KOPT-K1 (cell line): ENCODE results near the gene ORC2.
"Not testable (repeated sequence)": the region's sequence is repeated elsewhere in the genome, so short reads cannot be mapped to it uniquely, and the experiment has no call there.

Experiments
- H3K27ac ChIP-seq: fragments of 200-600 bp; sonication (generic); 2 replicates; pipeline ENCODE4 v1.5.1; 2016; ENCODE audit warnings: antibody characterized with exemption, mild to moderate bottlenecking, low read depth, low read length; ENCODE audit not compliant: poor library complexity, severe bottlenecking
- H3K36me3 ChIP-seq: fragments of 200-600 bp; sonication (generic); 2 replicates; pipeline ENCODE4 v1.5.1; 2017; ENCODE audit warnings: antibody characterized with exemption, mild to moderate bottlenecking, low read length, moderate library complexity; ENCODE audit not compliant: insufficient read depth
- H3K9me3 ChIP-seq: fragments of 200-600 bp; sonication (generic); 2 replicates; pipeline ENCODE4 v1.5.1; 2017; ENCODE audit warnings: antibody characterized with exemption, low read length, mild to moderate bottlenecking; ENCODE audit not compliant: insufficient read depth, poor library complexity, severe bottlenecking

The ORC2 gene

DNA sequence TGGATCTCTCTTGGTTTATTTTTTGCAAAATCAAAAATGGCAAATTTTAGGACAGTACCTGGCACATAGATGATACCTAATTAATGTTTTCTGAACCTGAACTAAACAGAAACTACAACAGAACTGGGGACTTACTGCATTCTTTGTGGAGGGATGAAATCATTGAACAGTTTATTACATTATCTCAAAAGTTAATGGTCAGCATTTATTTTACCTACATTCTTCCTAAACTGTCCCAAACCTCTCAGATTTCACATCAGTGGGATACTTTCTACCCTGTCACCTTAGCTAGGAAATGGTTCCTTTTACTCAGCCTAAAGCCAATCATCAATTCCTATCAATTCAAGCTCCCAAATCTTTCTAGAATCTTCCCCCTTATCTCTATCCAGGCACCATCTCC is 64.0 kb downstream of the ORC2 start:
- Histone ChIP-seq H3K9me3 (no peaks in the 10 kb centered on the region), H3K27ac (no peak overlapping the region), H3K36me3 (peaks cover 96% of the 10 kb centered on the region)

DNA sequence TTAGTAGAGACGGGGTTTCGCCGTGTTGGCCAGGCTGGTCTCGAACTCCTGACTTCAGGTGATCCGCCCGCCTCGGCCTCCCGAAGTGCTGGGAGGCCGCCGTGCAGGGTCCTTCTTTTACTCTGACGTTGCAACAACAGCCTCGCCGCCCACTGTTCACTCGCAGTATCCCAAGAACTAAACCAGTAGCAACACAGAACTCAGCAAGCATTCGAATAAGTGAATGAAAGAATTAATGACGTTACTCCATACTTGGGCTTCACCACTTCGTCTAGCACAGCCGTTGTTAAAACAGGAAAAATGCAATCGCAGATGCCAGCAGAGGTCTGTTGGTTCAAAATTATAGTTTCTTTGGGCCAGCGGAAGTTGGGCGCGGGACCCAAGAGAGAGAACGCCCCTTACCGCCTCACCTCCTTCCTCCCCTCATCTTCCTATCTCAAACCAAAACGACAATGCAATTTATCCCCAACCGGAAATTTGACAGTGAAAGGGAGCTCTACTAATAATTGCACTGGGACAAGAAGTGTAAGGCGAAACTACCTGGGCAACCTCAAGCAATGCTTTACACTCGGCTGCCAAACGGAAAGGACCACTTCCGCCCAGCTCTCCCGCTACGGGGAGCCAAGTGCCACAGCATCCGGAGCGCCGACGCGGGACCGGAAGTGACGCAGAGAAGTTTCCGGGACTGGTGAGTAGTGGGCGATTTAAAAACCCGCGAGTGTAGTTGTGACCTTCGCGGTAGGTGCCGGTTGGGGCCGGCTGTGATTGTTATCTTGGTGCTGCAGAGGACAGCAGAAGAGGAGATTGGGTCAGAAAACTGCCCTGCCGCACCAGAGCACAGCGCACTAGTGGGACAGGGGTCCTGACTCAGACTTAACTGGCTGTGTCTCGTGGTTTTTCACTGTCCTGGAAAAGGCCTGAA is 74.5 kb downstream of the ORC2 start, which contains the start of the genes NIF3L1 and PPIL3:
Gene NIF3L1 (plus strand): TSS at position 668 of the 922 bp plus-strand sequence. CDS start 2,573 bp downstream, outside the sequence.
Gene PPIL3 (minus strand): TSS at position 374 of the 922 bp plus-strand sequence. CDS start 1,462 bp downstream, outside the sequence.
- peaks cover 47% of the 10 kb centered on the region for H3K36me3 ChIP-seq
- no peaks in the 10 kb centered on the region for H3K9me3 ChIP-seq
- peak within 1 kb of the TSS; percentile 95 for H3K27ac ChIP-seq

GRCh38 chr2:200881715-200882249 is 81.7 kb downstream of the ORC2 start:
- peaks cover 90% of the 10 kb centered on the region for H3K36me3 ChIP-seq
- H3K9me3 ChIP-seq, H3K27ac ChIP-seq: not testable (repeated sequence)

GRCh38 chr2:200878289-200878880 is 85.1 kb downstream of the ORC2 start:
- Histone ChIP-seq H3K27ac (no peak overlapping the region), H3K36me3 (peaks cover 99% of the 10 kb centered on the region), H3K9me3 (no peaks in the 10 kb centered on the region)

- H3K36me3 ChIP-seq, result peaks cover 100% of the 10 kb centered on the region
These were observed 86.0 kb downstream of the ORC2 start for GRCh38 chr2:200877443-200877842.

DNA sequence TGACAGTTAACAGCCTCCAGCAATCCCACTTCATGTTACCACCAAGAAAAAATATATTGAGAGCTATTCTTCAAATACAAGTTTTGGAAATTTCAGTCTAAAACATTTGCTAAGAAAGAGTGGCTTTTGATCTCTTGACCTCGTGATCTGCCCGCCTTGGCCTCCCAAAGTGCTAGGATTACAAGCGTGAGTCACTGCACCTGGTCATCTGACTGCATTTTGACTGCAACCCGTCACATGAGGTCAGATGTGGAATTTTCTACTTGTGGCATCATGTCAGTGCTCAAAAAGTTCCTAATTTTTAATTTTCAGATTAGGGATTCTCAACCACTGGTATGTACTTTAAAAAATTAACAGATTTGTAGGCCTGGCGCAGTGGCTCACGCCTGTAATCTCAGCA is 89.9 kb downstream of the ORC2 start:
- Histone ChIP-seq H3K9me3 (no peaks in the 10 kb centered on the region), H3K27ac (no peak overlapping the region), H3K36me3 (peaks cover 84% of the 10 kb centered on the region)

More at GRCh38 chr2:200877443-200877842, 86.0 kb downstream of the ORC2 start:
- Histone ChIP-seq H3K9me3 (no peaks in the 10 kb centered on the region), H3K27ac (no peak overlapping the region)

GRCh38 chr2:200871151-200871550 is 92.3 kb downstream of the ORC2 start:
- Histone ChIP-seq H3K36me3 (peaks cover 59% of the 10 kb centered on the region), H3K9me3 (no peaks in the 10 kb centered on the region), H3K27ac (no peak overlapping the region)

DNA sequence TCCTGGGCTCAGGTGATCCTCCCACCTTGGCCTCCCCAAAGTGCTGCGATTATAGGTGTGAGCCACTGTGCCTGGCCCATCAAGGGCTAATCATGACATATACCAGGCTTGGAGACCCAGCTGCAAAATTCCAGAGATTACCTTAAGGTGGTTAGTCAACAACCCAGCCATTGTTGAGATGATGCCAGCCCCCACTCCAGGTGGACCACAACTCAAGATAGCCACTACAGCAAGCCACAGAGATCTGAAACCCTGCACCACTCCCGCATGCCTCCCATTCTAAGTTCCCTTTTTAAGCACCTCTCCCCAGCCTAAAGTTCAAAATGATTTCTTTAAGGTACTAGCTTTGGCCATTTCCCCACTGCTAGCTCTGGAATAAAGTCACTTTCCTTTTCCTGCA is 94.4 kb downstream of the ORC2 start:
- Histone ChIP-seq H3K27ac (no peak overlapping the region), H3K9me3 (no peaks in the 10 kb centered on the region), H3K36me3 (peaks cover 38% of the 10 kb centered on the region)

DNA sequence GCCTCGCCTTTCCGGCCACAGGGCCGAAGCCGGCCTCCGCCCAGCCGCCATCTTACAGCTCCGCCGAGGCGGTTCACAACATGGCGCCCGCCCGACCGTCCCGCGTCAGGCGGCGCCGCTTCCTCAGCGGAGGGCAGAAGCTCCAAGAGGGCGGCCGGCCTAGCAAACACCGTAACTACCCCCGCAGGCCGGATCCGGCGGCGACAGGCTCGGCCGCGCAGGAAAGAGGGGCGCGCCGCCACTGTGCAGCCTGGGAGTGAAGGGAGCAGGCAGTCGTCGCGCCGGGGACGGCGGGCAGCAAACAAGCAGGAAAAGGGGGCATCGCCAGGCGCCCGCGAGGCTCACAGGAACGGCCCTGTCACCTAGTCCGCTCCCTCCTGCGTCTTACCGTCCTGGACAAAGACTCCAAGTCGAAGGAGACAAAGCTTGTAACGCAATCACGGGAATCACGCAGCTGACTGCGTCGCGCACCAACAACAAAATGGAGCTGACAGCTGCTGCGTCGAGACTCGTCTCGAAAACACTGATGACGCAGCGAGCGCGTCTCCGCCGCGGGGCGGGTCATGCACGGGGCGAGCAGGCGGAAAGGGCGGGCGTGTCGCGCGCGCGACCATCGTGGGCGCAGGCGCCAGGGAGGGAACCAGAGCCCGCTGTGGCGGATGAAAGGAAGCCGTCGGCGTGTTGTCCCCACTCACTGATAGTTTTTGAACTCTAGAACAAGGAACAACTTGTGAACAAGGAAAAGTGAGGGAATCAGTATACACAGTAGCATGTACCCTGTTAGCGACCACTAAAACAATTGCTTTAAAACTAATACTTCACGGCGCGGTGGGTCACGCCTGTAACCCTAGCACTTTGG is 99.1 kb downstream of the ORC2 start, which contains the start of gene CLK1:
Gene CLK1 (minus strand): TSS at position 483 of the 859 bp plus-strand sequence. CDS start 2,796 bp downstream, outside the sequence.
- Histone ChIP-seq H3K36me3 (peaks cover 32% of the 10 kb centered on the region), H3K9me3 (no peaks in the 10 kb centered on the region), H3K27ac (peak within 1 kb of the TSS; percentile 94)

GRCh38 chr2:200863782-200864175 is 99.7 kb downstream of the ORC2 start:
- Histone ChIP-seq H3K36me3 (peaks cover 39% of the 10 kb centered on the region), H3K27ac (peak overlapping the region; percentile 94), H3K9me3 (no peaks in the 10 kb centered on the region)

DNA sequence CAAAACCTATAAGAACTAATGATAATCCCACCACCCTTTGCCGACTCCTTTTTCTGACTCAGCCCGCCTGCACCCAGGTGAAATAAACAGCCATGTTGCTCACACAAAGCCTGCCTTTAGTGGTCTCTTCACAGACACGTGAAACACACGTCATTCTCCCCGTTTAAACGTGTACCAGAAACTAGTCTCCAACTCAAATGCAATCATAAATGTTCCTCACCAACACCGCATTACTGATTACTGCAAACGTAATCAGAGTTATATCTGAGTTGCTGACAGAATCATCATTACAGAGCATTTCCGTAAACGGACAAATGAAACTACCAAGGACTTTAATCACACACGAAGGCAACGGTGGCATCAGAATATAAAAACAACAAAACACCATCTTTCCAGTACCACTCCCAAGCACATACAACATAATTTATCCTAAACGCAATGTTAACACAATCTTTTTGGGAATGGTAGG is 100.9 kb downstream of the ORC2 start:
- peak overlapping the region; percentile 94 for H3K27ac ChIP-seq
- H3K36me3 ChIP-seq, result peaks cover 51% of the 10 kb centered on the region
- no peaks in the 10 kb centered on the region for H3K9me3 ChIP-seq

DNA sequence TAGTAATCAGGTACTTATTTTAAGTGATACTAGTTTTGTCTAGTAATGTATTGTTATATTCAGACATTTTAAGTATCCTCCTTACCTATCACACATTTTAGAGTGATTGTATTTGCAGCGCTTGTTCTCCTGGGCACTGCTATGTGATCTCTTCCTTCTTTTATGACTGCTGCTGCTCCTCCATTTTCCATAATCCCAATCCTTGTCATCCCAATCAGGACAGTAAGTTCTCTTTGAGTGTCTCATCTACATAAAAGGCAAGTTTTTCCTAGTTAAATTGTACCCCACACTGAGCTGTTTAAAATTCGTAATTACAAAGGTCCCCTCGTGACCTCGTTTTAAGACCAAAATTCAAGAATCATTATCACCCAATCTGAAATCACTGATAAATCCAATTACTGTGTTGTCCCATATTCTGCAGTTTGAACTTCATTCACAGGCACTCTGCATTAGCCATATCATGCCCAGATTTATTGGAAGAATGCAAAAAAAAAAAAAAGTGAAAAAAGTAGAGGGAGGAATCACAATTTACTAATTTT is 101.8 kb downstream of the ORC2 start:
- Histone ChIP-seq H3K36me3 (peaks cover 59% of the 10 kb centered on the region), H3K27ac (peak overlapping the region; percentile 4), H3K9me3 (no peaks in the 10 kb centered on the region)

- Histone ChIP-seq H3K27ac (no peak overlapping the region), H3K36me3 (peaks cover 74% of the 10 kb centered on the region), H3K9me3 (no peaks in the 10 kb centered on the region)
These were observed 103.2 kb downstream of the ORC2 start for GRCh38 chr2:200860092-200860795.
